H1 (cell line): ENCODE results near the gene DBH. TPM values are rescaled to one million over a fixed set of nuclear protein-coding genes. Genes with fewer than 3 reads are reported as not detected.

Experiments
- CTCF ChIA-PET: fragments of 300-600 bp; sonication (Branson Sonifier 250); formaldehyde crosslinking; loops from one replicate; lab custom pipeline; 2021; ENCODE audit not compliant: partially characterized antibody; lab: Charles Lee
- POLR2A ChIA-PET: fragments of 300-600 bp; sonication (Branson Sonifier 250); formaldehyde crosslinking; loops from one replicate; lab custom pipeline; 2021; ENCODE audit warnings: inconsistent platforms; ENCODE audit not compliant: partially characterized antibody; lab: Charles Lee
- DNase-seq, 2 experiments: peaks; one replicate each; pipeline versions ENCODE4 v3.0.0 to v3.0.0-alpha.2; 2010 to 2022; ENCODE audit warnings: low spot score in 2 of 2, low read depth in 1 of 2, mixed read lengths in 1 of 2
- FAIRE-seq: peaks from 2 replicates; lab custom pipeline; 2011; peaks lifted over from hg19 to GRCh38; lab: Jason Lieb, UNC
- H2AFZ ChIP-seq: 2 replicates; pipeline ENCODE4 v1.8.1; 2012; ENCODE audit warnings: low read length, inconsistent platforms
- H2AK5ac ChIP-seq: 2 replicates; pipeline ENCODE4 v1.6.1; 2013; ENCODE audit warnings: low read depth, low read length
- H2BK120ac ChIP-seq: replicated peaks from 2 replicates; pipeline ENCODE3; 2013; ENCODE audit warnings: low read depth, low read length, inconsistent platforms
- H2BK12ac ChIP-seq: 2 replicates; pipeline ENCODE4 v1.6.1; 2013; ENCODE audit warnings: low read depth, low read length
- H2BK15ac ChIP-seq: 2 replicates; pipeline ENCODE4 v1.6.1; 2013; ENCODE audit warnings: low read length
- H2BK20ac ChIP-seq: 2 replicates; pipeline ENCODE4 v1.6.1; 2013; ENCODE audit warnings: low read length
- H2BK5ac ChIP-seq: 2 replicates; pipeline ENCODE4 v1.6.1; 2013; ENCODE audit warnings: low read depth, low read length
- H3K14ac ChIP-seq: 2 replicates; pipeline ENCODE4 v1.6.1; 2013; ENCODE audit warnings: inconsistent platforms; ENCODE audit not compliant: insufficient read length
- H3K18ac ChIP-seq: 2 replicates; pipeline ENCODE4 v1.6.1; 2013; ENCODE audit warnings: low read length; ENCODE audit errors: extremely low read depth
- H3K23ac ChIP-seq: 2 replicates; pipeline ENCODE4 v1.6.1; 2013; ENCODE audit warnings: inconsistent platforms; ENCODE audit not compliant: insufficient read length
- H3K23me2 ChIP-seq: 2 replicates; pipeline ENCODE4 v1.6.1; 2013; ENCODE audit warnings: low read depth, low read length
- H3K27ac ChIP-seq: 2 replicates; pipeline ENCODE4 v1.6.1; 2011; ENCODE audit warnings: low read depth, low read length, inconsistent platforms
- H3K27me3 ChIP-seq, 4 experiments: replicated peaks in 1 of 4; 1 replicate in 1 of 4; 2 replicates in 3 of 4; pipeline versions ENCODE4 v1.6.1 to v1.8.1; 2011 to 2013; ENCODE audit warnings: low read length in 3 of 4, mild to moderate bottlenecking in 3 of 4, inconsistent platforms in 2 of 4, mixed read lengths in 2 of 4, moderate library complexity in 1 of 4; ENCODE audit not compliant: control insufficient read depth in 3 of 4, insufficient read depth in 3 of 4; ENCODE audit errors: extremely low read depth in 1 of 4
- H3K36me3 ChIP-seq, 4 experiments: 2 replicates each; pipeline versions ENCODE4 v1.6.1 to v1.8.1; 2011 to 2013; ENCODE audit warnings: mild to moderate bottlenecking in 4 of 4, low read length in 3 of 4, moderate library complexity in 2 of 4, control low read depth in 1 of 4, inconsistent platforms in 1 of 4; ENCODE audit not compliant: insufficient read depth in 4 of 4, control insufficient read depth in 2 of 4
- H3K4ac ChIP-seq: replicated peaks from 2 replicates; pipeline ENCODE3; 2013; ENCODE audit warnings: low read length, low read depth, mixed read lengths, inconsistent platforms; ENCODE audit not compliant: insufficient read length
- H3K4me1 ChIP-seq, 4 experiments: replicated peaks in 1 of 4; 1 replicate in 1 of 4; 2 replicates in 3 of 4; pipeline versions ENCODE4 v1.6.1 to v1.8.1; 2011 to 2013; ENCODE audit warnings: low read length in 3 of 4, inconsistent platforms in 2 of 4, mixed read lengths in 1 of 4; ENCODE audit not compliant: insufficient read depth in 4 of 4, control insufficient read depth in 3 of 4
- H3K4me2 ChIP-seq, 2 experiments: 2 replicates each; pipeline versions ENCODE4 v1.6.1 to v1.8.1; 2011 to 2013; ENCODE audit warnings: low read depth in 2 of 2, low read length in 2 of 2, control low read depth in 1 of 2, inconsistent platforms in 1 of 2, mild to moderate bottlenecking in 1 of 2; ENCODE audit not compliant: insufficient read depth in 1 of 2
- H3K4me3 ChIP-seq, 4 experiments: fragments of 200-600, 300-600 bp in 1 of 4; sonication (generic), shearing (Covaris generic), sonication (Bioruptor Twin) in 1 of 4; 2 replicates each; pipeline versions ENCODE4 v1.5.1 to v1.8.1; 2011 to 2016; ENCODE audit warnings: low read length in 4 of 4, low read depth in 3 of 4, control low read depth in 2 of 4, inconsistent platforms in 2 of 4, mild to moderate bottlenecking in 2 of 4, mixed read lengths in 1 of 4, moderate library complexity in 1 of 4; ENCODE audit not compliant: insufficient read depth in 2 of 4; ENCODE audit errors: extremely low read depth in 1 of 4
- H3K56ac ChIP-seq: replicated peaks from 2 replicates; pipeline ENCODE3; 2013; ENCODE audit warnings: low read depth, mild to moderate bottlenecking, mixed read lengths, low read length, inconsistent platforms; ENCODE audit not compliant: insufficient read length
- H3K79me1 ChIP-seq: 2 replicates; pipeline ENCODE4 v1.6.1; 2013; ENCODE audit warnings: low read depth, low read length, control low read depth
- H3K79me2 ChIP-seq, 2 experiments: 2 replicates each; pipeline versions ENCODE4 v1.6.1 to v1.8.1; 2012 to 2013; ENCODE audit warnings: low read length in 2 of 2, mild to moderate bottlenecking in 2 of 2, inconsistent platforms in 1 of 2; ENCODE audit not compliant: insufficient read depth in 2 of 2, control insufficient read depth in 1 of 2
- H3K9ac ChIP-seq, 4 experiments: replicated peaks in 1 of 4; 1 replicate in 1 of 4; 2 replicates in 3 of 4; pipeline versions ENCODE4 v1.6.1 to v1.8.1; 2011 to 2013; ENCODE audit warnings: low read depth in 3 of 4, low read length in 3 of 4, control low read depth in 2 of 4, mild to moderate bottlenecking in 2 of 4, moderate library complexity in 2 of 4, inconsistent platforms in 1 of 4; ENCODE audit errors: extremely low read depth in 1 of 4
- H3K9me3 ChIP-seq, 2 experiments: 2 replicates each; pipeline versions ENCODE4 v1.6.1 to v1.8.1; 2012 to 2013; ENCODE audit warnings: mild to moderate bottlenecking in 2 of 2, moderate library complexity in 2 of 2, control low read depth in 1 of 2, inconsistent platforms in 1 of 2, low read depth in 1 of 2, low read length in 1 of 2, mixed read lengths in 1 of 2; ENCODE audit not compliant: insufficient read depth in 2 of 2
- H4K20me1 ChIP-seq, 2 experiments: replicated peaks in 1 of 2; 2 replicates each; pipeline versions ENCODE3 to v1.8.1; 2011 to 2013; ENCODE audit warnings: inconsistent platforms in 2 of 2, low read length in 2 of 2, mild to moderate bottlenecking in 1 of 2; ENCODE audit not compliant: insufficient read depth in 2 of 2, control insufficient read depth in 1 of 2
- H4K5ac ChIP-seq: 2 replicates; pipeline ENCODE4 v1.6.1; 2013; ENCODE audit warnings: low read length, low read depth, mixed read lengths, inconsistent platforms; ENCODE audit not compliant: insufficient read length
- H4K8ac ChIP-seq: 2 replicates; pipeline ENCODE4 v1.8.0; 2013; ENCODE audit warnings: mild to moderate bottlenecking, moderate library complexity, low read length, inconsistent platforms; ENCODE audit not compliant: insufficient read depth; ENCODE audit errors: extremely low read depth
- H4K91ac ChIP-seq: replicated peaks from 2 replicates; pipeline ENCODE3; 2013; ENCODE audit warnings: low read length, mixed read lengths, inconsistent platforms; ENCODE audit not compliant: insufficient read length
- KDM5A ChIP-seq: fragments of 200-600 bp; IDR thresholded peaks from 2 replicates; pipeline ENCODE4 v1.7.1; 2012; ENCODE audit warnings: mild to moderate bottlenecking, low read length, inconsistent platforms, mixed read lengths
- SUZ12 ChIP-seq: fragments of 200-600 bp; sonication (generic); IDR thresholded peaks from 2 replicates; pipeline ENCODE4 v1.6.1; 2012; ENCODE audit warnings: mild to moderate bottlenecking, inconsistent platforms, low read length, moderate library complexity, mixed read lengths
- WGBS, 2 experiments: shearing (Covaris generic) in 1 of 2; methylation state at CpG; one replicate each; pipeline versions ENCODE4 v1.1.6 to v1.1.7; 2013 to 2015; ENCODE audit warnings: low lambda C conversion rate in 2 of 2, mixed read lengths in 2 of 2, inconsistent platforms in 1 of 2, low coverage in 1 of 2, missing lambda C conversion rate in 1 of 2; ENCODE audit not compliant: insufficient replicate concordance in 2 of 2, insufficient coverage in 1 of 2, insufficient read length in 1 of 2; ENCODE audit errors: extremely low coverage in 1 of 2, missing lambda C conversion rate in 1 of 2; 5-methylcytosine and 5-hydroxymethylcytosine counted together
- polyA plus RNA-seq, 7 experiments: library from polyadenylated mRNA; depleted of rRNA in 3 of 7; stranded (reverse) in 5 of 7; unstranded in 2 of 7; fragments of >200 nt in 5 of 7; fragments of 200-250 nt in 2 of 7; gene quantifications; 1 replicate in 5 of 7; 2 replicates in 1 of 7; 4 replicates in 1 of 7; pipeline versions ENCODE4 v1.2.1 to v1.2.3, GENCODE V29; 2011 to 2013; ENCODE audit warnings: missing spikeins in 2 of 7, mixed read lengths in 2 of 7
- total RNA-seq: library from RNA; stranded (reverse); fragmentation: NEBNext Ultra II Directional; extraction: Animal tissue kit (Norgen Biotek cat#: 25700); gene quantifications from 2 replicates; pipeline ENCODE4 v1.2.1, GENCODE V29; 2021

DBH gene
- total and polyA plus RNA-seq, 2 of the 8 experiments (the other 6 are each of a cell fraction or from before 2014, with no cell fraction given), result 0.18 TPM; not detected in 1

- Histone ChIP-seq H2BK20ac (no peak overlapping the region), H3K9me3 (peaks cover 6% of the 10 kb centered on the region in 2 experiments; a peak in 3 of 4 replicates), H4K8ac (no peak overlapping the region), H3K23me2 (no peaks in the 10 kb centered on the region), H2AFZ (no peak overlapping the region), H3K27ac (no peak overlapping the region), H2BK5ac (no peak overlapping the region), H3K27me3 (no peaks in the 10 kb centered on the region), H2BK15ac (no peak overlapping the region), H3K56ac (no peak overlapping the region), H4K91ac (no peak overlapping the region), H2BK12ac (no peak overlapping the region), H4K20me1 (no peaks in the 10 kb centered on the region), H3K4me2 (no peak overlapping the region), H3K9ac (no peak overlapping the region), H2AK5ac (no peak overlapping the region), H4K5ac (no peak overlapping the region), H3K79me2 (no peaks in the 10 kb centered on the region), H3K36me3 (no peaks in the 10 kb centered on the region), H3K23ac (no peak overlapping the region), H3K79me1 (no peaks in the 10 kb centered on the region), H3K14ac (no peak overlapping the region), H3K4me3 (no peak overlapping the region), H2BK120ac (no peak overlapping the region), H3K18ac (no peak overlapping the region), H3K4me1 (peaks cover 0 to 9% (median 3%) of the 10 kb centered on the region in 4 experiments; a peak in 4 of 7 replicates), H3K4ac (no peak overlapping the region)
- DNase-seq (no peak), FAIRE-seq (no peak)
- ChIA-PET CTCF (interaction anchor here (0.7 to 1.3 kb wide), 4 partner anchors 11 to 142 kb away, joined by 3 to 5 read pairs (median 4); no protein-coding TSS in a partner anchor), POLR2A (interaction anchor here (1.2 kb wide), 1 partner anchor 13 kb away, joined by 3 read pairs; no protein-coding TSS in a partner anchor)
- 92% methylated on average over 8 of the region's 8 CpGs; no CpG with 5 or more reads in 1 of the 2 experiments for WGBS, 2 experiments
- TF ChIP-seq KDM5A (no peak), SUZ12 (no peak)
Observed at GRCh38 chr9:133628766-133629165, 7.4 kb upstream of the DBH start.
